SK-N-SH (cell line): ENCODE data around the gene FAM222B. TPM values are rescaled to one million over a fixed set of nuclear protein-coding genes. Genes with fewer than 3 reads are reported as not detected.

ENCODE experiments used
- CTCF ChIA-PET: fragments of 300-600, 350-600 bp; formaldehyde crosslinking; extraction: SDS; loops from one replicate; lab custom pipeline; 2021; lab: Yijun Ruan, JAX
- POLR2A ChIA-PET: fragments of 350-600 bp; sonication (Branson Sonifier 250); formaldehyde crosslinking; extraction: SDS; loops from one replicate; lab custom pipeline; 2020; ENCODE audit warnings: antibody characterized with exemption, inconsistent platforms; lab: Yijun Ruan, JAX
- DNase-seq: peaks from one replicate; pipeline ENCODE4 v3.0.0; 2012
- H2AFZ ChIP-seq: fragments of 200-600 bp; sonication (generic); 2 replicates; pipeline ENCODE4 v1.8.1; 2016; ENCODE audit warnings: antibody characterized with exemption, mild to moderate bottlenecking, low read depth
- H3F3A ChIP-seq: fragments of 200-600 bp; sonication (generic); replicated peaks from 2 replicates; pipeline ENCODE3; 2016; ENCODE audit warnings: antibody characterized with exemption, mild to moderate bottlenecking; ENCODE audit not compliant: insufficient read depth
- H3K27ac ChIP-seq, 2 experiments: fragments of 200-500 bp in 1 of 2; fragments of 200-600 bp in 1 of 2; sonication (Bioruptor generic) in 1 of 2; sonication (generic), shearing (Covaris generic) in 1 of 2; 2 replicates each; pipeline versions ENCODE4 v1.5.1 to v1.6.1; 2014 to 2016; ENCODE audit warnings: low read depth in 2 of 2, inconsistent platforms in 1 of 2, low read length in 1 of 2, mild to moderate bottlenecking in 1 of 2, mixed read lengths in 1 of 2
- H3K27me3 ChIP-seq: fragments of 200-600 bp; sonication (generic), shearing (Covaris generic); 2 replicates; pipeline ENCODE4 v1.6.1; 2016; ENCODE audit warnings: mixed run types; ENCODE audit not compliant: insufficient read depth
- H3K36me3 ChIP-seq, 2 experiments: fragments of 200-500 bp in 1 of 2; fragments of 200-600 bp in 1 of 2; sonication (Bioruptor generic) in 1 of 2; sonication (generic) in 1 of 2; replicated peaks in 1 of 2; 2 replicates each; pipeline versions ENCODE3 to v1.5.1; 2014 to 2016; ENCODE audit warnings: low read length in 1 of 2, mild to moderate bottlenecking in 1 of 2; ENCODE audit not compliant: insufficient read depth in 2 of 2, control insufficient read depth in 1 of 2
- H3K4me1 ChIP-seq, 2 experiments: fragments of 200-500 bp in 1 of 2; fragments of 200-600 bp in 1 of 2; sonication (Bioruptor generic) in 1 of 2; sonication (generic), shearing (Covaris generic) in 1 of 2; 2 replicates each; pipeline versions ENCODE4 v1.5.1 to v1.6.1; 2014 to 2016; ENCODE audit warnings: low read depth in 1 of 2, low read length in 1 of 2, mixed run types in 1 of 2; ENCODE audit not compliant: insufficient read depth in 2 of 2, control insufficient read depth in 1 of 2
- H3K4me2 ChIP-seq: fragments of 200-600 bp; sonication (generic), shearing (Covaris generic); 2 replicates; pipeline ENCODE4 v1.6.1; 2017; ENCODE audit warnings: mixed run types
- H3K4me3 ChIP-seq, 2 experiments: fragments of 200-500 bp in 1 of 2; fragments of 200-600 bp in 1 of 2; sonication (Bioruptor generic) in 1 of 2; sonication (generic), shearing (Covaris generic) in 1 of 2; 2 replicates each; pipeline versions ENCODE4 v1.5.1 to v1.8.1; 2014 to 2016; ENCODE audit warnings: low read depth in 2 of 2, inconsistent platforms in 1 of 2, low read length in 1 of 2, mild to moderate bottlenecking in 1 of 2, mixed read lengths in 1 of 2, moderate library complexity in 1 of 2
- H3K79me2 ChIP-seq: fragments of 200-600 bp; sonication (generic); 2 replicates; pipeline ENCODE4 v1.8.1; 2017; ENCODE audit warnings: mild to moderate bottlenecking; ENCODE audit not compliant: insufficient read depth
- H3K9ac ChIP-seq: fragments of 200-600 bp; sonication (generic); 2 replicates; pipeline ENCODE4 v1.6.1; 2017; ENCODE audit warnings: mixed run types
- H3K9me2 ChIP-seq: fragments of 200-600 bp; sonication (generic); 2 replicates; pipeline ENCODE4 v1.6.1; 2017; ENCODE audit warnings: mixed run types
- H3K9me3 ChIP-seq: fragments of 200-600 bp; sonication (generic); 2 replicates; pipeline ENCODE4 v1.6.1; 2017; ENCODE audit warnings: mixed run types, mild to moderate bottlenecking, moderate library complexity
- H4K20me1 ChIP-seq: fragments of 200-600 bp; sonication (generic); 2 replicates; pipeline ENCODE4 v1.6.1; 2017; ENCODE audit warnings: mild to moderate bottlenecking, mixed run types; ENCODE audit not compliant: insufficient read depth
- ELF1 ChIP-seq: IDR thresholded peaks from 2 replicates; pipeline ENCODE4 v1.4.0; 2012
- EZH2phosphoT487 ChIP-seq: fragments of 200-600 bp; sonication (generic); IDR thresholded peaks from 2 replicates; pipeline ENCODE4 v1.6.1; 2017; ENCODE audit warnings: low read depth, mixed run types, mild to moderate bottlenecking, antibody characterized with exemption, moderate library complexity, borderline replicate concordance
- FOSL2 ChIP-seq: IDR thresholded peaks from 2 replicates; pipeline ENCODE4 v1.4.0; 2012; ENCODE audit warnings: low read depth, mild to moderate bottlenecking, moderate library complexity, borderline replicate concordance
- GABPA ChIP-seq: IDR thresholded peaks from 2 replicates; pipeline ENCODE4 v1.4.0; 2012; ENCODE audit warnings: low read depth, mild to moderate bottlenecking
- JUND ChIP-seq: IDR thresholded peaks from 2 replicates; pipeline ENCODE4 v1.4.0; 2012
- NFIC ChIP-seq: IDR thresholded peaks from 2 replicates; pipeline ENCODE4 v1.4.0; 2012; ENCODE audit warnings: borderline replicate concordance
- NRF1 ChIP-seq: IDR thresholded peaks from 2 replicates; pipeline ENCODE4 v1.6.1; 2012; ENCODE audit warnings: low read depth, mild to moderate bottlenecking, low read length
- PBX3 ChIP-seq: IDR thresholded peaks from 2 replicates; pipeline ENCODE4; 2012
- POLR2AphosphoS5 ChIP-seq: IDR thresholded peaks from 2 replicates; pipeline ENCODE4 v1.6.1; 2012; ENCODE audit warnings: low read depth, low read length
- RCOR1 ChIP-seq: fragments of 150-350 bp; IDR thresholded peaks from 2 replicates; pipeline ENCODE4 v1.6.1; 2017; ENCODE audit warnings: antibody characterized with exemption, low read length
- SMC3 ChIP-seq: IDR thresholded peaks from 2 replicates; pipeline ENCODE4 v1.6.1; 2012; ENCODE audit warnings: low read depth, low read length, improper control_type of control experiment
- ZBTB33 ChIP-seq: IDR thresholded peaks from 2 replicates; pipeline ENCODE4 v1.4.0; 2012; ENCODE audit warnings: low read depth, borderline replicate concordance
- whole genome bisulfite sequencing: methylation state at CpG from one replicate; pipeline ENCODE4 v1.1.6; 2017; ENCODE audit warnings: low lambda C conversion rate; 5-methylcytosine and 5-hydroxymethylcytosine counted together
- polyA plus RNA-seq, 3 experiments: library from polyadenylated mRNA; depleted of rRNA; stranded (reverse); fragments of >200 nt; gene quantifications; 2 replicates each; pipeline ENCODE4 v1.2.3, GENCODE V29; 2012
- TF ChIP-seq, protein P1 (sequence below): fragments of 150-350 bp; IDR thresholded peaks from 2 replicates; pipeline ENCODE4 v1.6.1; 2016; ENCODE audit warnings: mild to moderate bottlenecking, low read depth, low read length
- TF ChIP-seq, protein P2 (sequence below): fragments of 150-350 bp; IDR thresholded peaks from 2 replicates; pipeline ENCODE4 v1.6.1; 2017; ENCODE audit warnings: antibody characterized with exemption, low read length, low read depth, borderline replicate concordance

Gene FAM222B
- polyA plus RNA-seq, 1 of the 3 experiments (the other 2 are of a cell fraction) = 9.0 TPM

- 91% methylated on average over 2 of the region's 2 CpGs for WGBS
Observed at GRCh38 chr17:28792877-28793661, 49.5 kb downstream of the FAM222B start.

GRCh38 chr17:28788100-28788499, 54.5 kb downstream of the FAM222B start:
- Histone ChIP-seq H3K27me3 (no peaks in the 10 kb centered on the region), H3K79me2 (peaks cover 53% of the 10 kb centered on the region), H3K36me3 (peaks cover 0 to 4% of the 10 kb centered on the region in 2 experiments), H3K9ac (no peak overlapping the region), H3K4me3 (no peak overlapping the region), H3K9me2 (no peaks in the 10 kb centered on the region), H3K27ac (no peak overlapping the region), H4K20me1 (peaks cover 14% of the 10 kb centered on the region; the same call in 1 of the 2 replicates), H3K9me3 (no peaks in the 10 kb centered on the region), H3K4me2 (no peak overlapping the region), H3K4me1 (no peaks in the 10 kb centered on the region), H2AFZ (no peak overlapping the region), H3F3A (no peaks in the 10 kb centered on the region)
- 98% methylated on average over 4 of the region's 4 CpGs for WGBS
- ChIA-PET POLR2A (no interaction called here), CTCF (interaction anchor here (0.7 to 12.6 kb wide), 3 partner anchors 14 to 37 kb away, joined by 3 to 64 read pairs (median 3); no protein-coding TSS in a partner anchor)
- DNase-seq = no peak
- TF ChIP-seq ZBTB33 (no peak), ELF1 (no peak), EZH2phosphoT487 (no peak), NFIC (no peak), PBX3 (no peak), JUND (no peak), RCOR1 (no peak), NRF1 (no peak), SMC3 (no peak)
- TF ChIP-seq, protein P1, sequence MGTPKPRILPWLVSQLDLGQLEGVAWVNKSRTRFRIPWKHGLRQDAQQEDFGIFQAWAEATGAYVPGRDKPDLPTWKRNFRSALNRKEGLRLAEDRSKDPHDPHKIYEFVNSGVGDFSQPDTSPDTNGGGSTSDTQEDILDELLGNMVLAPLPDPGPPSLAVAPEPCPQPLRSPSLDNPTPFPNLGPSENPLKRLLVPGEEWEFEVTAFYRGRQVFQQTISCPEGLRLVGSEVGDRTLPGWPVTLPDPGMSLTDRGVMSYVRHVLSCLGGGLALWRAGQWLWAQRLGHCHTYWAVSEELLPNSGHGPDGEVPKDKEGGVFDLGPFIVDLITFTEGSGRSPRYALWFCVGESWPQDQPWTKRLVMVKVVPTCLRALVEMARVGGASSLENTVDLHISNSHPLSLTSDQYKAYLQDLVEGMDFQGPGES = no peak
- TF ChIP-seq, protein P2, sequence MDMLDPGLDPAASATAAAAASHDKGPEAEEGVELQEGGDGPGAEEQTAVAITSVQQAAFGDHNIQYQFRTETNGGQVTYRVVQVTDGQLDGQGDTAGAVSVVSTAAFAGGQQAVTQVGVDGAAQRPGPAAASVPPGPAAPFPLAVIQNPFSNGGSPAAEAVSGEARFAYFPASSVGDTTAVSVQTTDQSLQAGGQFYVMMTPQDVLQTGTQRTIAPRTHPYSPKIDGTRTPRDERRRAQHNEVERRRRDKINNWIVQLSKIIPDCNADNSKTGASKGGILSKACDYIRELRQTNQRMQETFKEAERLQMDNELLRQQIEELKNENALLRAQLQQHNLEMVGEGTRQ = no peak

More at GRCh38 chr17:28792877-28793661, 49.5 kb downstream of the FAM222B start:
- no peak for DNase-seq
- Histone ChIP-seq H3K79me2 (peaks cover 79% of the 10 kb centered on the region), H3K36me3 (peaks cover 0 to 10% of the 10 kb centered on the region in 2 experiments), H3F3A (no peaks in the 10 kb centered on the region), H3K4me2 (no peak overlapping the region), H3K4me1 (no peaks in the 10 kb centered on the region), H3K9ac (no peak overlapping the region), H2AFZ (no peak overlapping the region), H3K4me3 (no peak overlapping the region), H3K27me3 (no peaks in the 10 kb centered on the region), H3K9me3 (no peaks in the 10 kb centered on the region), H3K27ac (no peak overlapping the region), H4K20me1 (peaks cover 46% of the 10 kb centered on the region; the same call in 1 of the 2 replicates), H3K9me2 (no peaks in the 10 kb centered on the region)
- TF ChIP-seq, protein P2 = no peak
- no peak for TF ChIP-seq FOSL2
- TF ChIP-seq POLR2AphosphoS5 = no peak
- no peak for TF ChIP-seq ZBTB33
- TF ChIP-seq GABPA = no peak
- POLR2A ChIA-PET = no interaction called here
- CTCF ChIA-PET = interaction anchor here (1.0 kb wide), 1 partner anchor 29 kb away, joined by 3 read pairs; no protein-coding TSS in a partner anchor
